GM23338 (cell line): ENCODE results near the gene BUB1B. TPM values are rescaled to one million over a fixed set of nuclear protein-coding genes. Genes with fewer than 3 reads are reported as not detected.

ENCODE experiments used
- ATAC-seq: fragments of 200-7000 bp; cut with Tn5 transposase; 3 replicates; pipeline ENCODE4 v1.9.1; 2020
- DNase-seq: peaks from one replicate; pipeline ENCODE4 v3.0.0-alpha.2; 2015; ENCODE audit warnings: low spot score
- H2AFZ ChIP-seq: fragments of 200-600 bp; sonication (generic); 2 replicates; pipeline ENCODE4 v1.8.0; 2016; ENCODE audit warnings: antibody characterized with exemption, mild to moderate bottlenecking, moderate library complexity
- H3F3A ChIP-seq: fragments of 200-600 bp; sonication (generic); replicated peaks from 2 replicates; pipeline ENCODE4 v1.8.0; 2017; ENCODE audit warnings: antibody characterized with exemption, mixed run types, low read depth
- H3K27ac ChIP-seq: fragments of 200-600 bp; sonication (generic); 2 replicates; pipeline ENCODE4 v1.6.1; 2016; ENCODE audit warnings: low read depth
- H3K27me3 ChIP-seq: fragments of 200-600 bp; sonication (generic); 2 replicates; pipeline ENCODE4 v1.8.0; 2016; ENCODE audit warnings: mild to moderate bottlenecking, mixed run types, moderate library complexity; ENCODE audit not compliant: insufficient read depth
- H3K36me3 ChIP-seq: fragments of 200-600 bp; sonication (generic); 2 replicates; pipeline ENCODE4 v1.8.0; 2016; ENCODE audit warnings: mild to moderate bottlenecking; ENCODE audit not compliant: insufficient read depth
- H3K4me1 ChIP-seq: fragments of 200-600 bp; sonication (generic); 2 replicates; pipeline ENCODE4 v1.8.0; 2016; ENCODE audit warnings: mild to moderate bottlenecking, moderate library complexity; ENCODE audit not compliant: insufficient read depth
- H3K4me2 ChIP-seq: fragments of 200-600 bp; sonication (generic); 2 replicates; pipeline ENCODE4 v1.7.1; 2017; ENCODE audit warnings: mixed run types
- H3K4me3 ChIP-seq: fragments of 200-600 bp; sonication (generic); 2 replicates; pipeline ENCODE4 v1.6.1; 2016; ENCODE audit warnings: mixed run types
- H3K79me2 ChIP-seq: fragments of 200-600 bp; sonication (generic); replicated peaks from 2 replicates; pipeline ENCODE4 v1.8.0; 2017; ENCODE audit warnings: mild to moderate bottlenecking; ENCODE audit not compliant: insufficient read depth
- H3K9me2 ChIP-seq: fragments of 200-600 bp; sonication (generic); 2 replicates; pipeline ENCODE4 v1.8.0; 2017; ENCODE audit not compliant: insufficient read depth
- H4K20me1 ChIP-seq: fragments of 200-600 bp; sonication (generic); replicated peaks from 2 replicates; pipeline ENCODE4 v1.8.0; 2017; ENCODE audit warnings: mild to moderate bottlenecking; ENCODE audit not compliant: insufficient read depth
- H3K27ac Mint-ChIP-seq: 2 replicates; pipeline ENCODE4 v1.8.0; 2020; ENCODE audit warnings: inconsistent platforms, mild to moderate bottlenecking, moderate library complexity, mixed read lengths
- H3K27me3 Mint-ChIP-seq: 3 replicates; pipeline ENCODE4 v1.8.0; 2022; ENCODE audit warnings: low read depth, mild to moderate bottlenecking, moderate library complexity, mixed read lengths, inconsistent platforms; ENCODE audit not compliant: insufficient read depth, poor library complexity
- H3K36me3 Mint-ChIP-seq: 3 replicates; pipeline ENCODE4 v1.8.0; 2021; ENCODE audit warnings: low read depth, mild to moderate bottlenecking, inconsistent platforms, moderate library complexity, mixed read lengths
- H3K4me1 Mint-ChIP-seq: 3 replicates; pipeline ENCODE4 v1.8.0; 2020; ENCODE audit warnings: mild to moderate bottlenecking, inconsistent platforms, mixed read lengths
- H3K4me3 Mint-ChIP-seq: 3 replicates; pipeline ENCODE4 v1.8.0; 2021; ENCODE audit warnings: moderate library complexity, mild to moderate bottlenecking, inconsistent platforms, mixed read lengths
- H3K9me3 Mint-ChIP-seq: 3 replicates; pipeline ENCODE4 v1.8.0; 2020; ENCODE audit warnings: moderate library complexity, mild to moderate bottlenecking, inconsistent platforms, mixed read lengths
- CREB1 ChIP-seq: fragments of 250-450 bp; sonication (Bioruptor Pico); IDR thresholded peaks from 2 replicates; pipeline ENCODE4 v1.5.0; 2020; ENCODE audit warnings: low read depth, mild to moderate bottlenecking, moderate library complexity
- EZH2 ChIP-seq: fragments of 200-600 bp; sonication (generic); IDR thresholded peaks from one replicate; pipeline ENCODE4 v1.8.0; 2017; ENCODE audit warnings: antibody characterized with exemption, mild to moderate bottlenecking, low read depth; ENCODE audit not compliant: unreplicated experiment
- EZH2phosphoT487 ChIP-seq: fragments of 200-600 bp; sonication (generic); IDR thresholded peaks from one replicate; pipeline ENCODE4 v1.8.1; 2018; ENCODE audit warnings: antibody characterized with exemption; ENCODE audit not compliant: unreplicated experiment
- JUNB ChIP-seq: IDR thresholded peaks from one replicate; pipeline ENCODE4 v1.6.1; 2016; ENCODE audit warnings: antibody characterized with exemption; ENCODE audit not compliant: unreplicated experiment
- NANOG ChIP-seq: IDR thresholded peaks from 2 replicates; pipeline ENCODE4 v1.6.1; 2016; ENCODE audit warnings: antibody characterized with exemption, borderline replicate concordance
- POLR2AphosphoS5 ChIP-seq: IDR thresholded peaks from 2 replicates; pipeline ENCODE4 v1.6.1; 2016; ENCODE audit warnings: antibody characterized with exemption, low read depth
- STAT1 ChIP-seq: IDR thresholded peaks from one replicate; pipeline ENCODE4 v1.6.1; 2016; ENCODE audit warnings: antibody characterized with exemption; ENCODE audit not compliant: unreplicated experiment
- ZNF114 ChIP-seq: fragments of 250-450 bp; sonication (Bioruptor Pico); IDR thresholded peaks from 2 replicates; pipeline ENCODE4 v1.5.0; 2020; ENCODE audit warnings: mild to moderate bottlenecking, moderate library complexity
- ZNF331 ChIP-seq: fragments of 250-450 bp; sonication (Bioruptor Pico); IDR thresholded peaks from 2 replicates; pipeline ENCODE4 v1.5.0; 2020; ENCODE audit warnings: low read depth, mild to moderate bottlenecking, moderate library complexity
- polyA plus RNA-seq: library from polyadenylated mRNA; unstranded; fragments of >200 nt; fragmentation: Nextera tagmentation; extraction: Ambion mirVana; gene quantifications from 2 replicates; pipeline ENCODE4 v1.2.1, GENCODE V29; 2016
- total RNA-seq: library from RNA; depleted of rRNA; stranded (reverse); fragments of >200 nt; shearing (Covaris generic); gene quantifications from 2 replicates; pipeline ENCODE4 v1.2.3, GENCODE V29; 2014
- TF ChIP-seq, protein P1 (sequence below): IDR thresholded peaks from one replicate; pipeline ENCODE4 v1.6.1; 2018; ENCODE audit warnings: antibody characterized with exemption; ENCODE audit not compliant: unreplicated experiment

Gene BUB1B
- total and polyA plus RNA-seq, 2 experiments from 2014 or later: 77.7 to 160 TPM

DNA sequence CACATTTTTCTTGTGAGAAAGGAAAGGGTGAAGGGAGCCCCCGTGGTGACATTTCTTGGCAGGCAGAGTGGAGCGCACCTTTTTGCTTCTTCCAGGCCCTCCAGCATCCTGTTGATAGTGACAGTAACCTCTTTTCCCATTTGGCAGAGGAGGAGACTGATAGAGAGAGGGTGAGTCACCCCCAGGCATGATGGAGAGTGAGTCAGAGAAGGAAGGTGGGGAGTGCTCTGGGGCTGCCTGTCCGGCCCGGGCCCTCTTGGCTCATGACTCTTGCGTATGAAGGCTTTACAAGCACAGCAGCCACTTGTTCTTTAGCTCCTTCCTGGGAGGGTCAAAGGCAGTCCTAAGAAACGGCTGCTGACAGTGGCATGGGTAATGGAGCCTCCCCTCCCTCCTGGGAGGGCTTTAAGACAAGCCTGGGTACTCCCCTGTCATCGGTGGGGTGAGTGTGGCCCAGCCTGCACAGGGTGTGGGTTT is 106.0 kb downstream of the BUB1B start:
- no peak overlapping the region for H3K4me3 ChIP-seq
- no peaks in the 10 kb centered on the region for H4K20me1 ChIP-seq
- no peaks in the 10 kb centered on the region for H3F3A ChIP-seq
- ATAC-seq (no peak), DNase-seq (no peak)
- Mint-ChIP-seq H3K9me3 (no peaks in the 10 kb centered on the region), H3K27me3 (peaks cover 6% of the 10 kb centered on the region), H3K36me3 (peaks cover 4% of the 10 kb centered on the region; the same call in 1 of the 3 replicates), H3K27ac (peak overlapping the region; percentile 7; the same call in 1 of the 2 replicates), H3K4me3 (no peak overlapping the region), H3K4me1 (peaks cover 15% of the 10 kb centered on the region)
- H3K4me2 ChIP-seq: no peak overlapping the region
- H3K79me2 ChIP-seq: no peaks in the 10 kb centered on the region
- H3K36me3 ChIP-seq: no peaks in the 10 kb centered on the region
- H3K27me3 ChIP-seq: no peaks in the 10 kb centered on the region
- TF ChIP-seq POLR2AphosphoS5 (no peak), CREB1 (CRISPR knock-in tag) (no peak), STAT1 (no peak), EZH2phosphoT487 (no peak), NANOG (no peak), ZNF331 (CRISPR knock-in tag) (no peak), JUNB (no peak)
- TF ChIP-seq, protein P1, sequence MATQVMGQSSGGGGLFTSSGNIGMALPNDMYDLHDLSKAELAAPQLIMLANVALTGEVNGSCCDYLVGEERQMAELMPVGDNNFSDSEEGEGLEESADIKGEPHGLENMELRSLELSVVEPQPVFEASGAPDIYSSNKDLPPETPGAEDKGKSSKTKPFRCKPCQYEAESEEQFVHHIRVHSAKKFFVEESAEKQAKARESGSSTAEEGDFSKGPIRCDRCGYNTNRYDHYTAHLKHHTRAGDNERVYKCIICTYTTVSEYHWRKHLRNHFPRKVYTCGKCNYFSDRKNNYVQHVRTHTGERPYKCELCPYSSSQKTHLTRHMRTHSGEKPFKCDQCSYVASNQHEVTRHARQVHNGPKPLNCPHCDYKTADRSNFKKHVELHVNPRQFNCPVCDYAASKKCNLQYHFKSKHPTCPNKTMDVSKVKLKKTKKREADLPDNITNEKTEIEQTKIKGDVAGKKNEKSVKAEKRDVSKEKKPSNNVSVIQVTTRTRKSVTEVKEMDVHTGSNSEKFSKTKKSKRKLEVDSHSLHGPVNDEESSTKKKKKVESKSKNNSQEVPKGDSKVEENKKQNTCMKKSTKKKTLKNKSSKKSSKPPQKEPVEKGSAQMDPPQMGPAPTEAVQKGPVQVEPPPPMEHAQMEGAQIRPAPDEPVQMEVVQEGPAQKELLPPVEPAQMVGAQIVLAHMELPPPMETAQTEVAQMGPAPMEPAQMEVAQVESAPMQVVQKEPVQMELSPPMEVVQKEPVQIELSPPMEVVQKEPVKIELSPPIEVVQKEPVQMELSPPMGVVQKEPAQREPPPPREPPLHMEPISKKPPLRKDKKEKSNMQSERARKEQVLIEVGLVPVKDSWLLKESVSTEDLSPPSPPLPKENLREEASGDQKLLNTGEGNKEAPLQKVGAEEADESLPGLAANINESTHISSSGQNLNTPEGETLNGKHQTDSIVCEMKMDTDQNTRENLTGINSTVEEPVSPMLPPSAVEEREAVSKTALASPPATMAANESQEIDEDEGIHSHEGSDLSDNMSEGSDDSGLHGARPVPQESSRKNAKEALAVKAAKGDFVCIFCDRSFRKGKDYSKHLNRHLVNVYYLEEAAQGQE: no peak
- no peak overlapping the region for H3K27ac ChIP-seq
- H2AFZ ChIP-seq: no peak overlapping the region
- H3K4me1 ChIP-seq: no peaks in the 10 kb centered on the region
- no peaks in the 10 kb centered on the region for H3K9me2 ChIP-seq

DNA sequence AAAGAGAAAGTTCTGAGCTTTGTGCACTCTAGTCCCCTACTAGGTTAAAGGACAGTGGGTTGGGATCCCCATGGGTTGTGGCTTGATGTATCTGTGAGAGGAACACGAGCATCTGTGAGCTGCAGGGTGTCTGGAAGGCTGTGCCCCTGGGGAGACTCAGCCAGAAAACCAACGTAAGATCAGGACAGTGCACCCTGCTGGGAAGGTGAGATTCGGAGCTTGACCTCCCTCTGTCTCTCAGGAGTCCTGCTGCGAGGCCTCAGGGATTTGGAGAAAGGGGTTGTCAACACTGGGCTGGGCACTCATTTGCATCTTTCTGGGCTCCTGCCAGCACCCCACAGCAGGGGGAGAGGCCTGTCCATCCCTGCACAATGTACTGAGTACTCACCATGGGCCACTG is 106.8 kb downstream of the BUB1B start:
- peak overlapping the region; percentile 77; the same call in 1 of the 2 replicates for H3K27ac Mint-ChIP-seq
- no peaks in the 10 kb centered on the region for H3K27me3 ChIP-seq
- peaks cover 15% of the 10 kb centered on the region for H3K4me1 Mint-ChIP-seq
- TF ChIP-seq ZNF114 (CRISPR knock-in tag) (no peak), EZH2phosphoT487 (no peak), STAT1 (no peak), EZH2 (no peak), CREB1 (CRISPR knock-in tag) (no peak)
- TF ChIP-seq, protein P1: no peak

More for the DNA sequence above, 106.8 kb downstream of the BUB1B start:
- Histone ChIP-seq H3K9me2 (no peaks in the 10 kb centered on the region), H3K36me3 (no peaks in the 10 kb centered on the region), H3F3A (no peaks in the 10 kb centered on the region), H3K27ac (no peak overlapping the region), H3K79me2 (no peaks in the 10 kb centered on the region), H4K20me1 (no peaks in the 10 kb centered on the region), H3K4me3 (no peak overlapping the region), H2AFZ (no peak overlapping the region), H3K4me1 (no peaks in the 10 kb centered on the region), H3K4me2 (no peak overlapping the region)
- ATAC-seq (peak; percentile 10; the same call in 2 of the 3 replicates), DNase-seq (no peak)
- peaks cover 4% of the 10 kb centered on the region; the same call in 1 of the 3 replicates for H3K36me3 Mint-ChIP-seq
- peaks cover 10% of the 10 kb centered on the region for H3K27me3 Mint-ChIP-seq
- H3K4me3 Mint-ChIP-seq: no peak overlapping the region
- no peaks in the 10 kb centered on the region for H3K9me3 Mint-ChIP-seq
